ENCODE data around the gene EDAR. TPM values are rescaled to one million over a fixed set of nuclear protein-coding genes. Genes with fewer than 3 reads are reported as not detected.

Gene EDAR
- polyA plus RNA-seq, 1 donor (not counting 4 experiments of a cell fraction or from before 2014, with no cell fraction given): 0.21 TPM

GRCh38 chr2:108920686-108921085 is 68.3 kb downstream of the EDAR start:
- no peaks in the 10 kb centered on the region for H3K79me2 ChIP-seq (ENCODE audit: control insufficient read depth, insufficient read depth, low read length)
- H3K9me3 ChIP-seq (ENCODE audit: control insufficient read depth, low read depth, low read length): no peaks in the 10 kb centered on the region
- no peak for FAIRE-seq
- DNase-seq (ENCODE audit: low read depth, low spot score): no peak
- peaks cover 29% of the 10 kb centered on the region for H3K4me1 ChIP-seq (ENCODE audit: control insufficient read depth, extremely low read depth, insufficient read depth, low read length)
- H3K4me3 ChIP-seq (ENCODE audit: control insufficient read depth in 2 of 3, extremely low read depth in 1 of 3, insufficient read depth in 2 of 3, low read depth in 1 of 3, low read length in 3 of 3): no peak overlapping the region
- H4K20me1 ChIP-seq (ENCODE audit: control insufficient read depth, extremely low read depth, insufficient read depth, low read length): peaks cover 13% of the 10 kb centered on the region
- H3K36me3 ChIP-seq (ENCODE audit: control insufficient read depth in 2 of 2, extremely low read depth in 1 of 2, insufficient read depth in 2 of 2, low read length in 2 of 2): no peaks in the 10 kb centered on the region
- H3K9me1 ChIP-seq (ENCODE audit: control insufficient read depth, extremely low read depth, insufficient read depth, low read length): no peaks in the 10 kb centered on the region
- no peak for TF ChIP-seq EZH2 (IDR thresholded peaks at IDR 0.05; ENCODE audit: low read length)
- TF ChIP-seq CTCF (optimal IDR thresholded peaks at IDR 0.05 in 1 of 3, IDR thresholded peaks at IDR 0.05 in 1 of 3, conservative IDR thresholded peaks at IDR 0.05 in 1 of 3; ENCODE audit: extremely low read depth in 1 of 3, insufficient read depth in 2 of 3, low read length in 3 of 3): no peak
- H3K9ac ChIP-seq (ENCODE audit: control insufficient read depth, extremely low read depth, insufficient read depth, low read length): no peak overlapping the region
- dilution Hi-C loops (cut with MboI; ENCODE audit: extremely low pct_ligation_motif_present, low sequenced_read_pairs): no loop called here
- no peak overlapping the region for H3K27ac ChIP-seq (ENCODE audit: control insufficient read depth, insufficient read depth, low read length)
- no peak overlapping the region for H3K4me2 ChIP-seq (ENCODE audit: control insufficient read depth, extremely low read depth, insufficient read depth, low read depth, low read length)
- H3K27me3 ChIP-seq (ENCODE audit: control insufficient read depth, extremely low read depth, insufficient read depth, low read length): peaks cover 37% of the 10 kb centered on the region
- H2AFZ ChIP-seq (ENCODE audit: control insufficient read depth, low read length): no peak overlapping the region

DNA sequence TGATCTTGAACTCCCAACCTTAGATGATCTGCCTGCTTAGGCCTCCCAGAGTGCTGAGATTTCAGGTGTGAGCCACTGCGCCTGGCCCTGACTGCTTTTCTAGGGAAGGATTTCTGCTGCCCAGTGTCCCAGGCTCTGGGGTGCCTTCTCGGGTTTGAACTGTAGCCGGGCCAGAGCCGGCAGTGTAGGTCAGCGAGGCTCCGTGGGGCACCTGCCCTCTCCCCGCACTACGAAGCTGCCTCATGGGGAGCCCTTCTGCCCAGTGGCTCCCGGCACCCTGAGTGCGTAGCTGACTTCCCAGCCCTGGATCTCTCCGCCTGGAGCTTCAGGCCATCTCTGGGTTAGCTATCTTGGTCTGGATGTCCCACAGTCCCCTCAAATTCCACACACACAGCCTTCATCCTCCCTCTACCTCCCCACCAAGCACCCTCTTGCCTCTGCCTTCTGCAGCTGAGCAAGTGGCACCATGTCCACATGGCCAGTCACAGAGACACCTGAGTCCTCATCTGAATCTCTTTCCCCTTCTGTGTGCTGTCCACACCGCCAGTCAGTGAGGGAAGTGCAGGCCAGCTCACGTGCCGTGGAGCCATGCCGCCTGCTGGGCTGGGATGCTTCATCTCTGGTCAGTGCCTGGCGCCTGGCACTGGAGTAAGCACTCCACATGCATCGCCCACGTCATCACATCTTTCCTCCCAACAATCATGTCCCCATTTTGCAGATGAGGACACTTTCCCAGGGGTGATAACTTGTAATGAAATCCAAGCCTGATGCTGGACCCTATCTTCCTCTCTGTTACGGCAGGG is 69.2 kb downstream of the EDAR start:
- H3K9ac ChIP-seq (ENCODE audit: control insufficient read depth, extremely low read depth, insufficient read depth, low read length): no peak overlapping the region
- H3K4me1 ChIP-seq (ENCODE audit: control insufficient read depth, extremely low read depth, insufficient read depth, low read length): peaks cover 29% of the 10 kb centered on the region
- peaks cover 31% of the 10 kb centered on the region for H3K27me3 ChIP-seq (ENCODE audit: control insufficient read depth, extremely low read depth, insufficient read depth, low read length)
- H3K79me2 ChIP-seq (ENCODE audit: control insufficient read depth, insufficient read depth, low read length): no peaks in the 10 kb centered on the region
- H3K36me3 ChIP-seq (ENCODE audit: control insufficient read depth in 2 of 2, extremely low read depth in 1 of 2, insufficient read depth in 2 of 2, low read length in 2 of 2): no peaks in the 10 kb centered on the region
- no peak for DNase-seq (ENCODE audit: low read depth, low spot score)
- no peak overlapping the region for H3K4me2 ChIP-seq (ENCODE audit: control insufficient read depth, extremely low read depth, insufficient read depth, low read depth, low read length)
- no peak for TF ChIP-seq EZH2 (IDR thresholded peaks at IDR 0.05; ENCODE audit: low read length)
- TF ChIP-seq CTCF (optimal IDR thresholded peaks at IDR 0.05 in 1 of 3, IDR thresholded peaks at IDR 0.05 in 1 of 3, conservative IDR thresholded peaks at IDR 0.05 in 1 of 3; ENCODE audit: extremely low read depth in 1 of 3, insufficient read depth in 2 of 3, low read length in 3 of 3): no peak
- H3K4me3 ChIP-seq (ENCODE audit: control insufficient read depth in 2 of 3, extremely low read depth in 1 of 3, insufficient read depth in 2 of 3, low read depth in 1 of 3, low read length in 3 of 3): no peak overlapping the region
- no peaks in the 10 kb centered on the region for H3K9me3 ChIP-seq (ENCODE audit: control insufficient read depth, low read depth, low read length)
- dilution Hi-C loops (cut with MboI; ENCODE audit: extremely low pct_ligation_motif_present, low sequenced_read_pairs): no loop called here
- H3K27ac ChIP-seq (ENCODE audit: control insufficient read depth, insufficient read depth, low read length): no peak overlapping the region
- no peaks in the 10 kb centered on the region for H3K9me1 ChIP-seq (ENCODE audit: control insufficient read depth, extremely low read depth, insufficient read depth, low read length)
- no peak for FAIRE-seq
- peaks cover 13% of the 10 kb centered on the region for H4K20me1 ChIP-seq (ENCODE audit: control insufficient read depth, extremely low read depth, insufficient read depth, low read length)
- H2AFZ ChIP-seq (ENCODE audit: control insufficient read depth, low read length): no peak overlapping the region
